ENCODE results near the gene TBC1D2. TPM values are rescaled to one million over a fixed set of nuclear protein-coding genes. Genes with fewer than 3 reads are reported as not detected.

The TBC1D2 gene
- total and polyA plus RNA-seq, 2 of the 13 experiments (the other 11 are each of a cell fraction or from before 2014, with no cell fraction given): 2.0 to 2.8 TPM

- TF ChIP-seq, protein P1, sequence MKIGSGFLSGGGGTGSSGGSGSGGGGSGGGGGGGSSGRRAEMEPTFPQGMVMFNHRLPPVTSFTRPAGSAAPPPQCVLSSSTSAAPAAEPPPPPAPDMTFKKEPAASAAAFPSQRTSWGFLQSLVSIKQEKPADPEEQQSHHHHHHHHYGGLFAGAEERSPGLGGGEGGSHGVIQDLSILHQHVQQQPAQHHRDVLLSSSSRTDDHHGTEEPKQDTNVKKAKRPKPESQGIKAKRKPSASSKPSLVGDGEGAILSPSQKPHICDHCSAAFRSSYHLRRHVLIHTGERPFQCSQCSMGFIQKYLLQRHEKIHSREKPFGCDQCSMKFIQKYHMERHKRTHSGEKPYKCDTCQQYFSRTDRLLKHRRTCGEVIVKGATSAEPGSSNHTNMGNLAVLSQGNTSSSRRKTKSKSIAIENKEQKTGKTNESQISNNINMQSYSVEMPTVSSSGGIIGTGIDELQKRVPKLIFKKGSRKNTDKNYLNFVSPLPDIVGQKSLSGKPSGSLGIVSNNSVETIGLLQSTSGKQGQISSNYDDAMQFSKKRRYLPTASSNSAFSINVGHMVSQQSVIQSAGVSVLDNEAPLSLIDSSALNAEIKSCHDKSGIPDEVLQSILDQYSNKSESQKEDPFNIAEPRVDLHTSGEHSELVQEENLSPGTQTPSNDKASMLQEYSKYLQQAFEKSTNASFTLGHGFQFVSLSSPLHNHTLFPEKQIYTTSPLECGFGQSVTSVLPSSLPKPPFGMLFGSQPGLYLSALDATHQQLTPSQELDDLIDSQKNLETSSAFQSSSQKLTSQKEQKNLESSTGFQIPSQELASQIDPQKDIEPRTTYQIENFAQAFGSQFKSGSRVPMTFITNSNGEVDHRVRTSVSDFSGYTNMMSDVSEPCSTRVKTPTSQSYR (CRISPR knock-in tag; IDR thresholded peaks at IDR 0.05; ENCODE audit: borderline replicate concordance): no peak
- TF ChIP-seq MXI1 (IDR thresholded peaks at IDR 0.05; ENCODE audit: borderline replicate concordance, low read depth, low read length) (no peak), TAF15 (IDR thresholded peaks at IDR 0.05; ENCODE audit: low read depth, low read length, poor library complexity, severe bottlenecking) (no peak), GATAD2A (CRISPR knock-in tag; IDR thresholded peaks at IDR 0.05) (no peak), ZNF230 (CRISPR knock-in tag; IDR thresholded peaks at IDR 0.05) (no peak), ZNF10 (CRISPR knock-in tag; IDR thresholded peaks at IDR 0.05; ENCODE audit: borderline replicate concordance, low read depth) (no peak), ZNF746 (CRISPR knock-in tag; IDR thresholded peaks at IDR 0.05) (no peak)
- TF ChIP-seq, protein P2, sequence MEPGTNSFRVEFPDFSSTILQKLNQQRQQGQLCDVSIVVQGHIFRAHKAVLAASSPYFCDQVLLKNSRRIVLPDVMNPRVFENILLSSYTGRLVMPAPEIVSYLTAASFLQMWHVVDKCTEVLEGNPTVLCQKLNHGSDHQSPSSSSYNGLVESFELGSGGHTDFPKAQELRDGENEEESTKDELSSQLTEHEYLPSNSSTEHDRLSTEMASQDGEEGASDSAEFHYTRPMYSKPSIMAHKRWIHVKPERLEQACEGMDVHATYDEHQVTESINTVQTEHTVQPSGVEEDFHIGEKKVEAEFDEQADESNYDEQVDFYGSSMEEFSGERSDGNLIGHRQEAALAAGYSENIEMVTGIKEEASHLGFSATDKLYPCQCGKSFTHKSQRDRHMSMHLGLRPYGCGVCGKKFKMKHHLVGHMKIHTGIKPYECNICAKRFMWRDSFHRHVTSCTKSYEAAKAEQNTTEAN (CRISPR knock-in tag; conservative IDR thresholded peaks at IDR 0.05): no peak
- TF ChIP-seq, protein P3, sequence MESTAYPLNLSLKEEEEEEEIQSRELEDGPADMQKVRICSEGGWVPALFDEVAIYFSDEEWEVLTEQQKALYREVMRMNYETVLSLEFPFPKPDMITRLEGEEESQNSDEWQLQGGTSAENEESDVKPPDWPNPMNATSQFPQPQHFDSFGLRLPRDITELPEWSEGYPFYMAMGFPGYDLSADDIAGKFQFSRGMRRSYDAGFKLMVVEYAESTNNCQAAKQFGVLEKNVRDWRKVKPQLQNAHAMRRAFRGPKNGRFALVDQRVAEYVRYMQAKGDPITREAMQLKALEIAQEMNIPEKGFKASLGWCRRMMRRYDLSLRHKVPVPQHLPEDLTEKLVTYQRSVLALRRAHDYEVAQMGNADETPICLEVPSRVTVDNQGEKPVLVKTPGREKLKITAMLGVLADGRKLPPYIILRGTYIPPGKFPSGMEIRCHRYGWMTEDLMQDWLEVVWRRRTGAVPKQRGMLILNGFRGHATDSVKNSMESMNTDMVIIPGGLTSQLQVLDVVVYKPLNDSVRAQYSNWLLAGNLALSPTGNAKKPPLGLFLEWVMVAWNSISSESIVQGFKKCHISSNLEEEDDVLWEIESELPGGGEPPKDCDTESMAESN (CRISPR knock-in tag; conservative IDR thresholded peaks at IDR 0.05): no peak
These were observed 30.0 kb upstream of the TBC1D2 start (continued) for GRCh38 chr9:98285446-98285845.

Measured in HepG2 (cell line).